Lower leg skin (tissue), 4 donors: Measurements from ENCODE around the gene GFOD2. TPM values are rescaled to one million over a fixed set of nuclear protein-coding genes. Genes with fewer than 3 reads are reported as not detected.

ENCODE experiments used
- DNase-seq, 2 donors: peaks; one replicate each; pipeline ENCODE4 v3.0.0-alpha.2; 2019; ENCODE audit warnings: low spot score in 2 of 2
- H3K4me3 ChIP-seq: fragments of 200-600 bp; sonication (generic); 2 replicates; pipeline ENCODE4 v1.5.1; 2017; ENCODE audit warnings: mild to moderate bottlenecking, low read depth; ENCODE audit not compliant: poor library complexity, severe bottlenecking
- POLR2A ChIP-seq, 2 donors: fragments of 450-650 bp; IDR thresholded peaks; one replicate each; pipeline ENCODE4 v1.6.1; 2016 to 2017; ENCODE audit warnings: antibody characterized with exemption in 2 of 2, mild to moderate bottlenecking in 1 of 2, moderate library complexity in 1 of 2
- WGBS, 2 donors: methylation state at CpG; one replicate each; pipeline ENCODE4 v1.1.5; 2018; 5-methylcytosine and 5-hydroxymethylcytosine counted together
- intact Hi-C: fragments of 100-400 bp; cut with DNase I; formaldehyde crosslinking; loops from one replicate; pipeline ENCODE4 v1.15.0; 2023; ENCODE audit warnings: low total_unique reads
- total RNA-seq, 4 donors: library from RNA; depleted of rRNA; stranded (reverse); fragments of >200 nt; gene quantifications; one replicate each; pipeline ENCODE4 v1.1.0, GENCODE V29; 2016
- TF ChIP-seq, protein P1 (sequence below), 3 donors: fragments of 450-650 bp; IDR thresholded peaks; one replicate each; pipeline ENCODE4 v1.5.1; 2016; ENCODE audit warnings: antibody characterized with exemption in 3 of 3, mild to moderate bottlenecking in 3 of 3, moderate library complexity in 2 of 3

The GFOD2 gene
- total RNA-seq, 4 donors from 2014 or later, result 31.7 to 41.4 (median 33.5) TPM

- DNase-seq, result no peak
- intact Hi-C loops, result no loop called here
- 91% methylated on average over 9 of the region's 9 CpGs for WGBS, 2 donors
- no peak for TF ChIP-seq POLR2A (IDR thresholded peaks at IDR 0.05)
- TF ChIP-seq, protein P1, sequence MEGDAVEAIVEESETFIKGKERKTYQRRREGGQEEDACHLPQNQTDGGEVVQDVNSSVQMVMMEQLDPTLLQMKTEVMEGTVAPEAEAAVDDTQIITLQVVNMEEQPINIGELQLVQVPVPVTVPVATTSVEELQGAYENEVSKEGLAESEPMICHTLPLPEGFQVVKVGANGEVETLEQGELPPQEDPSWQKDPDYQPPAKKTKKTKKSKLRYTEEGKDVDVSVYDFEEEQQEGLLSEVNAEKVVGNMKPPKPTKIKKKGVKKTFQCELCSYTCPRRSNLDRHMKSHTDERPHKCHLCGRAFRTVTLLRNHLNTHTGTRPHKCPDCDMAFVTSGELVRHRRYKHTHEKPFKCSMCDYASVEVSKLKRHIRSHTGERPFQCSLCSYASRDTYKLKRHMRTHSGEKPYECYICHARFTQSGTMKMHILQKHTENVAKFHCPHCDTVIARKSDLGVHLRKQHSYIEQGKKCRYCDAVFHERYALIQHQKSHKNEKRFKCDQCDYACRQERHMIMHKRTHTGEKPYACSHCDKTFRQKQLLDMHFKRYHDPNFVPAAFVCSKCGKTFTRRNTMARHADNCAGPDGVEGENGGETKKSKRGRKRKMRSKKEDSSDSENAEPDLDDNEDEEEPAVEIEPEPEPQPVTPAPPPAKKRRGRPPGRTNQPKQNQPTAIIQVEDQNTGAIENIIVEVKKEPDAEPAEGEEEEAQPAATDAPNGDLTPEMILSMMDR (IDR thresholded peaks at IDR 0.05), result no peak
- H3K4me3 ChIP-seq, result no peak overlapping the region
Observed at GRCh38 chr16:67731071-67731752, 12.1 kb upstream of the GFOD2 start.

GRCh38 chr16:67730326-67730725, 11.2 kb upstream of the GFOD2 start:
- no peak for TF ChIP-seq POLR2A (IDR thresholded peaks at IDR 0.05)
- TF ChIP-seq, protein P1 (IDR thresholded peaks at IDR 0.05), result no peak
- no peak overlapping the region for H3K4me3 ChIP-seq
- no peak for DNase-seq
- 95% methylated on average over 6 of the region's 6 CpGs for WGBS, 2 donors
- intact Hi-C loops, result no loop called here

- WGBS, 2 donors, result 95% methylated on average over 14 of the region's 14 CpGs
- no peak for DNase-seq
- TF ChIP-seq, protein P1 (IDR thresholded peaks at IDR 0.05), result no peak
- TF ChIP-seq POLR2A (IDR thresholded peaks at IDR 0.05), result no peak
- intact Hi-C loops, result no loop called here
- no peak overlapping the region for H3K4me3 ChIP-seq
Observed at GRCh38 chr16:67729636-67730248, 10.6 kb upstream of the GFOD2 start.

DNA sequence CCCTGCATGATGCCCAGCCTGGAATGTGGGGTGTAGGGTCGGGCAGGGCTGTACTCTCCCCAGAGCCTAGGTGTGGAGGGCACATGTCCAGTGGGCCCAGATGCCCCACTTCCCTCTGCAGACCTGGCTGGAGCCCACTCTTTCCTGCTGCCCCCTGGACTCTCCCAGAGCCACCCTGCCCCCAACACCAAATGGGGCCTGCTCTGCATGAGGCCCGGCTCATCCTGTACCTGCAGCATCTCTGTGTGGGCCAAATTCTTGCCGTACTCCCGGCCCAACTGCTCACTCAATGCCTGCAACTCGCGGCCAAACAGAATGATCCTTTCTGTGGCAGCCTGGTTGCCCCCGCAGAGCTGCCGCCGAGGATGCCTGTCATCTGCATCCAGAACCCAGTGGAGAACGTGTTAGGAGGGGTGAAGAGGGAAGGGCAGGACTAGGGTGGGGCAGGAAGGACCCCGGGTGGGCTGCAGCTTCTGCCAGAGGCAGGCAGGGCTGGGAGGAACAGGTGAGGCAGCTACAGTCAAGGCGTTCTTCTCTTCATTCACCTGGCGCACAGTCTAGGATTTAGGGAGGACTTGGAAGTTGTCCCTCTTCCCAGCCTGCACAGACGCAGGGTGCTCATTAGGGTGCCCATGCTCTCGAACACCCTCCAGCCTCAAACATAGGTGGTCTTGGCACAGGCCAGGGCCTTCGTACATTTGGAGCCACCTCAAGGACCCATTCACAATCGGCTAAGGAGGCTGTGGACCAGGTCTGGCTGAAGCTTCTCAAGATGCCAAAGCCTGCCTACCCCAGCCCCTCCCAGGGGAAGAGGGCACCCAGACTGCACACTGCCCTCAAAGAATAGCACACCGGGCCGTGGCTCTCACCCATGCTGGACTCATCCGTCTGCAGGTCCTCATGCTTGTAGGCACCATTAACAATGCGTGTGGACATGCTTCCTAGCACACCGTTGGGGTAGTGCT, 8.7 kb upstream of the GFOD2 start:
- 93 to 94% methylated on average over 12 to 21 of the region's 22 CpGs for WGBS, 2 donors
- DNase-seq, result no peak
- intact Hi-C loops, result no loop called here
- no peak overlapping the region for H3K4me3 ChIP-seq
- TF ChIP-seq POLR2A (IDR thresholded peaks at IDR 0.05), result no peak
- TF ChIP-seq, protein P1 (IDR thresholded peaks at IDR 0.05), result no peak

DNA sequence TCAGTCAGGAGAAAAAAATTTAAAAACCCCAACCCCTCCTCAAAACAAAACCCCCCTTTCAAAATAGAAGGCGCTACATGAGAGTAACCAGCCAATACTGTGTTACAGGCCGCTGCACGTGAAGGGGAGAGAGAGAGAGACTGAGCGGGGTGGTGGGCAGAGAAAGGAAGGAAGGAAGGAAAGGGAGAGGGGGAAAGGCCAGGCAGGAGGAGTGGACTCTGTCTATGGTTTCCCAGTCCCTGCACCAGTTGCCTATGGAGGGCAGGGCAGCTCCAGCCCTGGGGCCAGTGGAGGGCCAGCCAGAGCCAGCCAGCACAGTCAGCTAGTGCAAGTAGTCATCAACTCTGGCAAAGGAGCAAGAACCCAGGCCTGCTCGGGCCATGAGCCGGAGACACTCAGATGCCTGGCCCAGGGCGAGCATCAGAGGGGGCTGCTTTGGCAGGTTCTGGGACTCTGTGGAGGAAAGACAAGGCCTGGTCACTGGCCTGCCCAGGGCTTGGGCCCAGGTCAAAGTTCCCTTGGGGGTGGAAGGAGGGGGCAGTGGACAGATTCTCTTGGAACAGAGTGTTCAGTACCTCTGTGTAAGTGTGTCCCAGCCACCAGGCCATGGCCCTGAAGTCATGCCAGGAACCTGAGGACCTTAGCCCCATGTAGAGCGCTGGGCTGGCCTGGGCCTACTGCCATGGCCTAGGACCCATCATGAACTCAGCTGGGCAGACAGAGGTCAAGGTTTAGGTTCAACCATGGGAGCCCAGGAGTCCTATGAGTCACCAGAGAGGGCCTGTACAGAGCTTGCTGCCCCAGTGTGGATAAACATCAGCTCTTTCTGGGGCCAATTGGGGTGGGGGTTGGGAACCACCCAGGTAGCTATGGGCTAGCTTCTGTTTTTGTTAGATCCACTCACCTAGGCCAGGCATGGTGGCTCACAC, 7.3 kb upstream of the GFOD2 start:
- TF ChIP-seq POLR2A (IDR thresholded peaks at IDR 0.05), result no peak
- TF ChIP-seq, protein P1 (IDR thresholded peaks at IDR 0.05), result peak in 1 of 3 donors; percentile 47
- intact Hi-C loops, result no loop called here
- no peak for DNase-seq
- no peak overlapping the region for H3K4me3 ChIP-seq
- 89 to 90% methylated on average over 8 of the region's 8 CpGs for WGBS, 2 donors
